Upper lobe of left lung (tissue), 6 donors: Measurements from ENCODE around the gene SGCD. TPM values are rescaled to one million over a fixed set of nuclear protein-coding genes. Genes with fewer than 3 reads are reported as not detected.
"Not testable (repeated sequence)": the region's sequence is repeated elsewhere in the genome, so short reads cannot be mapped to it uniquely, and the experiment has no call there.

Experiments
- ATAC-seq, 2 donors: fragments of 200-7000 bp; cut with Tn5 transposase; one replicate each; pipeline ENCODE4 v1.9.1; 2022; ENCODE audit warnings: mild to moderate bottlenecking in 2 of 2, moderate library complexity in 2 of 2; ENCODE audit not compliant: low FRiP score in 2 of 2
- DNase-seq, 2 donors: peaks; one replicate each; pipeline ENCODE4 v3.0.0-alpha.2; 2019 to 2020
- H3K27ac ChIP-seq, 4 donors: fragments of 200-600 bp; sonication (generic); one replicate each; pipeline ENCODE4 v1.5.1; 2016 to 2019
- H3K27me3 ChIP-seq, 4 donors: fragments of 200-600 bp; sonication (generic); one replicate each; pipeline ENCODE4 v1.5.1; 2017 to 2019
- H3K36me3 ChIP-seq, 4 donors: fragments of 200-600 bp; sonication (generic); one replicate each; pipeline ENCODE4 v1.5.1; 2016 to 2019
- H3K4me1 ChIP-seq, 4 donors: fragments of 200-600 bp; sonication (generic); one replicate each; pipeline ENCODE4 v1.5.1; 2018 to 2019
- H3K4me3 ChIP-seq, 4 donors: fragments of 200-600 bp; sonication (generic); one replicate each; pipeline ENCODE4 v1.5.1; 2017 to 2019; ENCODE audit warnings: mild to moderate bottlenecking in 2 of 4, moderate library complexity in 1 of 4
- H3K9me3 ChIP-seq, 4 donors: fragments of 200-600 bp; sonication (generic); one replicate each; pipeline ENCODE4 v1.5.1; 2018 to 2019
- CTCF ChIP-seq, 6 experiments: fragments of 450-650 bp in 4 of 6; fragments of 200-600 bp in 2 of 6; sonication (generic) in 2 of 6; IDR thresholded peaks; one replicate each; pipeline ENCODE4 v1.5.1; 2016 to 2019; ENCODE audit warnings: antibody characterized with exemption in 6 of 6
- EP300 ChIP-seq, 4 donors: sonication (generic); formaldehyde crosslinking; IDR thresholded peaks; one replicate each; pipeline ENCODE4 v1.5.1; 2017; ENCODE audit warnings: antibody characterized with exemption in 4 of 4, control low read depth in 2 of 4
- POLR2A ChIP-seq, 4 donors: fragments of 450-650 bp; IDR thresholded peaks; one replicate each; pipeline ENCODE4 v1.5.1; 2016 to 2017; ENCODE audit warnings: antibody characterized with exemption in 4 of 4, mild to moderate bottlenecking in 2 of 4
- POLR2AphosphoS5 ChIP-seq, 2 donors: sonication (generic); formaldehyde crosslinking; IDR thresholded peaks; one replicate each; pipeline ENCODE4 v1.5.1; 2017; ENCODE audit warnings: antibody characterized with exemption in 2 of 2
- WGBS, 2 donors: methylation state at CpG; one replicate each; pipeline ENCODE4 v1.1.5; 2017 to 2018; 5-methylcytosine and 5-hydroxymethylcytosine counted together
- total RNA-seq, 6 donors: library from RNA; depleted of rRNA in 4 of 6; stranded (reverse); fragments of >200 nt in 4 of 6; gene quantifications; one replicate each; pipeline versions ENCODE4 v1.1.0 to v1.2.1, GENCODE V29; 2016 to 2021
- donor health status: DM: no; HTN: no; CAD: no; lungs with moderate emphysema.
- donor health status: DM: no; HTN: yes; CAD: no; lungs with severe emphysema.

The SGCD gene
- total RNA-seq, 6 donors from 2014 or later = 1.0 to 7.8 (median 1.8) TPM

DNA sequence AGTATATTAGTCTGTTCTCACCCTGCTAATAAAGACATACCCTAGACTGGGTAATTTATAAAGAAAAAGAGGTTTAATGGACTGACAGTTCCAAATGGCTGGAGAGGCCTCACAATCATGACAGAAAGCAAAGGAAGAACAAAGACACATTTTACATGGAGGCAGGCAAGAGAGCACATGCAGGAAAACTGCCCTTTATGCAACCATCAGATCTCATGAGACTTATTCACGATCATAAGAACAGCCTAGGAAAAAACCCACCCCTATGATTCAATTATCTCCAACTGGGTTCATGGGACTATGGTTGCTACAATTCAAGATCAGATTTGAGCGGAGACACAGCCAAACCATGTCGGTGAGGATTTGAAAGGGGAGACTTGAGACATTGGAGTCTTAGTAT, 270.3 kb downstream of the SGCD start:
- ATAC-seq = no peak
- Histone ChIP-seq H3K4me1 (no peaks in the 10 kb centered on the region), H3K36me3 (no peaks in the 10 kb centered on the region), H3K9me3 (peaks cover 0 to 9% (median 8%) of the 10 kb centered on the region in 4 donors), H3K4me3 (no peak overlapping the region), H3K27me3 (no peaks in the 10 kb centered on the region), H3K27ac (no peak overlapping the region)
- no peak for TF ChIP-seq POLR2AphosphoS5 (IDR thresholded peaks at IDR 0.05)
- TF ChIP-seq EP300 (IDR thresholded peaks at IDR 0.05) = no peak
- no peak for TF ChIP-seq CTCF (IDR thresholded peaks at IDR 0.05)
- TF ChIP-seq POLR2A (IDR thresholded peaks at IDR 0.05) = no peak
- DNase-seq = no peak
- WGBS, 2 donors = 87% methylated on average over 3 of the region's 3 CpGs

DNA sequence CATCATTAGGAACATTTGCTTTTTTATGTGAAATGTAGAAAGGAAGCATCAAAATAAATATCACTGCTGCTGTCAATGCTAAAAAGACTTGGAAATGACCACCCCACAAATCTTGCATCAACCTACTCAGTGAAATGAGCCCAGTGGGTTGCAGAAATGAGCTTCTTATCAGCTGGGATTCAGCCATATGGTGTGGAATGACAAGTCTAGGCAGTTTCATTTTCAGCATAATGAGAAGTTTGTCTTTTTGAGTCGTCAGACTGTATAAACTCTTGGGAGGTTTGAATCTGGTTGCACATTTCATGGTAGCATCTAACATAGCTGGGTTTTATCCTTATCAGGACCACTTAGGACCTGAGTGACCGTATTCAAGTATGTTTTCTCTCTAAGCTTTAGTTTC, 272.0 kb downstream of the SGCD start:
- H3K9me3 ChIP-seq = peaks cover 0 to 12% (median 10%) of the 10 kb centered on the region in 4 donors
- H3K4me3 ChIP-seq = no peak overlapping the region
- H3K4me1 ChIP-seq = no peaks in the 10 kb centered on the region
- no peak for ATAC-seq
- no peaks in the 10 kb centered on the region for H3K27me3 ChIP-seq
- no peaks in the 10 kb centered on the region for H3K36me3 ChIP-seq
- 34 to 51% methylated on average over 2 of the region's 2 CpGs for WGBS, 2 donors
- no peak for DNase-seq
- H3K27ac ChIP-seq = no peak overlapping the region
- TF ChIP-seq CTCF (IDR thresholded peaks at IDR 0.05) (no peak), EP300 (IDR thresholded peaks at IDR 0.05) (no peak), POLR2AphosphoS5 (IDR thresholded peaks at IDR 0.05) (no peak), POLR2A (IDR thresholded peaks at IDR 0.05) (no peak)

DNA sequence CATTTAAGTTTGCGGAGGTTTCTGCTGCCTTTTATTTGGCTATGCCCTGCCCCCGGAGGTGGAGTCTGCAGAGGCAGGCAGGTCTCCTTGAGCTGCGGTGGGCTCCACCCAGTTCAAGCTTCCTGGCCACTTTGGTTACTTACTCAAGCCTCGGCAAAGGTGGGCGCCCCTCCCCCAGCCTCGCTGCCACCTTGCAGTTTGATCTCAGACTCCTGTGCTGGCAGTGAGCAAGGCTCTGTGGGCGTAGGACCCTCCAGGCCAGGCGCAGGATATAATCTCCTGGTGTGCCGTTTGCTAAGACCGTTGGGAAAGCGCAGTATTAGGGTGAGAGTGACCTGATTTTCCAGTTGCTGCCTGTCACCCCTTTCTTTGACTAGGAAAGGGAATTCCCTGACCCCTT, 283.6 kb downstream of the SGCD start:
- H3K27ac ChIP-seq, H3K4me1 ChIP-seq, H3K36me3 ChIP-seq, H3K4me3 ChIP-seq, H3K27me3 ChIP-seq, ATAC-seq: not testable (repeated sequence)
- 93 to 97% methylated on average over 11 of the region's 11 CpGs for WGBS, 2 donors
- peaks cover 0 to 16% (median 6%) of the 10 kb centered on the region in 4 donors for H3K9me3 ChIP-seq
- peak in 1 of 2 donors; percentile 43 for DNase-seq

- Histone ChIP-seq H3K27ac (no peak overlapping the region), H3K4me3 (no peak overlapping the region), H3K36me3 (no peaks in the 10 kb centered on the region), H3K27me3 (no peaks in the 10 kb centered on the region), H3K4me1 (no peaks in the 10 kb centered on the region), H3K9me3 (peaks cover 0 to 6% (median 3%) of the 10 kb centered on the region in 4 donors)
- DNase-seq = no peak
- WGBS, 2 donors = 81 to 84% methylated on average over 2 of the region's 2 CpGs
- no peak for ATAC-seq
- no peak for TF ChIP-seq POLR2AphosphoS5 (IDR thresholded peaks at IDR 0.05)
- TF ChIP-seq CTCF (IDR thresholded peaks at IDR 0.05) = no peak
These were observed 288.9 kb downstream of the SGCD start for GRCh38 chr5:156615901-156616300.

GRCh38 chr5:156617426-156617825, 290.5 kb downstream of the SGCD start:
- no peaks in the 10 kb centered on the region for H3K4me1 ChIP-seq
- H3K36me3 ChIP-seq = no peaks in the 10 kb centered on the region
- ATAC-seq (no peak), DNase-seq (no peak)
- H3K4me3 ChIP-seq = no peak overlapping the region
- 51 to 58% methylated on average over 2 of the region's 2 CpGs for WGBS, 2 donors
- H3K27ac ChIP-seq = no peak overlapping the region
- peaks cover 0 to under 1% (median 0%) of the 10 kb centered on the region in 4 donors for H3K9me3 ChIP-seq
- TF ChIP-seq CTCF (IDR thresholded peaks at IDR 0.05) (no peak), POLR2AphosphoS5 (IDR thresholded peaks at IDR 0.05) (no peak), POLR2A (IDR thresholded peaks at IDR 0.05) (no peak), EP300 (IDR thresholded peaks at IDR 0.05) (no peak)
- H3K27me3 ChIP-seq = no peaks in the 10 kb centered on the region
